ENCODE measurements around the gene PTPRK.

DNA sequence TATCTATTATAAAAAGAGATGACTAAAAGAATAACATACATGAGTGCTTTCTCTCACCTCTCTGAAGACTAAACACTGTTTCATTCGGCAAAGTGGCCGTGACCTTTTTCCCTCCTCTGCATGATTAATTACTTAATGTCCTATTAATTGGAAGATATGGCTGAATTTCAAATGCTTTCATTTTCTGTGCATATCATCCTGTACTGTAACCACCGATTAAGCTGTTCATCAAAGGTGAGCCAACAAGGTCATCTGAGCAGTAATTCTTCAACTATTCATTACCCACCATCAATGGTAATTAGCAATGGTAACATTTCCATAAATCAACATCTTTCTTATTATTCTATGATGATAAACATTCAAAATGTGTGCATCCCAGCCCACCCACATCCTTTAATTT, 125.2 kb downstream of the PTPRK start:
- TF ChIP-seq CTCF (conservative IDR thresholded peaks at IDR 0.05; ENCODE audit: low read depth in 2 of 2) (no peak), EZH2 (IDR thresholded peaks at IDR 0.05; ENCODE audit: low read depth, unreplicated experiment) (no peak), POLR2AphosphoS5 (IDR thresholded peaks at IDR 0.05; ENCODE audit: low read depth) (no peak), EZH2phosphoT487 (IDR thresholded peaks at IDR 0.05; ENCODE audit: unreplicated experiment) (no peak), CREB1 (CRISPR knock-in tag; IDR thresholded peaks at IDR 0.05; ENCODE audit: low read depth) (no peak), ZNF331 (CRISPR knock-in tag; IDR thresholded peaks at IDR 0.05; ENCODE audit: low read depth) (no peak)
- TF ChIP-seq, protein P1, sequence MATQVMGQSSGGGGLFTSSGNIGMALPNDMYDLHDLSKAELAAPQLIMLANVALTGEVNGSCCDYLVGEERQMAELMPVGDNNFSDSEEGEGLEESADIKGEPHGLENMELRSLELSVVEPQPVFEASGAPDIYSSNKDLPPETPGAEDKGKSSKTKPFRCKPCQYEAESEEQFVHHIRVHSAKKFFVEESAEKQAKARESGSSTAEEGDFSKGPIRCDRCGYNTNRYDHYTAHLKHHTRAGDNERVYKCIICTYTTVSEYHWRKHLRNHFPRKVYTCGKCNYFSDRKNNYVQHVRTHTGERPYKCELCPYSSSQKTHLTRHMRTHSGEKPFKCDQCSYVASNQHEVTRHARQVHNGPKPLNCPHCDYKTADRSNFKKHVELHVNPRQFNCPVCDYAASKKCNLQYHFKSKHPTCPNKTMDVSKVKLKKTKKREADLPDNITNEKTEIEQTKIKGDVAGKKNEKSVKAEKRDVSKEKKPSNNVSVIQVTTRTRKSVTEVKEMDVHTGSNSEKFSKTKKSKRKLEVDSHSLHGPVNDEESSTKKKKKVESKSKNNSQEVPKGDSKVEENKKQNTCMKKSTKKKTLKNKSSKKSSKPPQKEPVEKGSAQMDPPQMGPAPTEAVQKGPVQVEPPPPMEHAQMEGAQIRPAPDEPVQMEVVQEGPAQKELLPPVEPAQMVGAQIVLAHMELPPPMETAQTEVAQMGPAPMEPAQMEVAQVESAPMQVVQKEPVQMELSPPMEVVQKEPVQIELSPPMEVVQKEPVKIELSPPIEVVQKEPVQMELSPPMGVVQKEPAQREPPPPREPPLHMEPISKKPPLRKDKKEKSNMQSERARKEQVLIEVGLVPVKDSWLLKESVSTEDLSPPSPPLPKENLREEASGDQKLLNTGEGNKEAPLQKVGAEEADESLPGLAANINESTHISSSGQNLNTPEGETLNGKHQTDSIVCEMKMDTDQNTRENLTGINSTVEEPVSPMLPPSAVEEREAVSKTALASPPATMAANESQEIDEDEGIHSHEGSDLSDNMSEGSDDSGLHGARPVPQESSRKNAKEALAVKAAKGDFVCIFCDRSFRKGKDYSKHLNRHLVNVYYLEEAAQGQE (IDR thresholded peaks at IDR 0.05; ENCODE audit: unreplicated experiment) = no peak
